ENCODE results near the gene EFNA4.
A peak's percentile ranks its signal among the peaks of the same experiment; 100 is the strongest.

Gene EFNA4

GRCh38 chr1:155048449-155049334 lies 14.8 kb upstream of the EFNA4 start:
- DNase-seq (ENCODE audit: low spot score): no peak
- TF ChIP-seq CTCF (IDR thresholded peaks at IDR 0.05; ENCODE audit: extremely low read depth, missing control alignments): no peak

- no peak for TF ChIP-seq CTCF (IDR thresholded peaks at IDR 0.05; ENCODE audit: extremely low read depth, missing control alignments)
- no peak for DNase-seq (ENCODE audit: low spot score)
Observed at GRCh38 chr1:155049651-155050559, 13.6 kb upstream of the EFNA4 start.

- DNase-seq (ENCODE audit: low spot score): peak; percentile 100
- TF ChIP-seq CTCF (IDR thresholded peaks at IDR 0.05; ENCODE audit: extremely low read depth, missing control alignments): peak; percentile 97
Observed at GRCh38 chr1:155050560-155051341, 12.8 kb upstream of the EFNA4 start, which contains the start of gene ADAM15. Gene ADAM15, plus strand, starts transcription at chr1:155051316. Its CDS starts 71 bp downstream, at chr1:155051387.

GRCh38 chr1:155051342-155051776 lies 12.2 kb upstream of the EFNA4 start:
- no peak for TF ChIP-seq CTCF (IDR thresholded peaks at IDR 0.05; ENCODE audit: extremely low read depth, missing control alignments)
- DNase-seq (ENCODE audit: low spot score): no peak

GRCh38 chr1:155051777-155052398 lies 11.7 kb upstream of the EFNA4 start:
- peak; percentile 57 for DNase-seq (ENCODE audit: low spot score)

More at GRCh38 chr1:155051777-155052398, 11.7 kb upstream of the EFNA4 start:
- TF ChIP-seq CTCF (IDR thresholded peaks at IDR 0.05; ENCODE audit: extremely low read depth, missing control alignments): no peak
